DMS79 treated with DMSO at 0.1 percent for 48 hours (cell line): ENCODE measurements around the gene HOXD10.

Experiments
- DNase-seq: peaks from one replicate; lab custom pipeline; 2025; lab: John Stamatoyannopoulos, UW

The HOXD10 gene

GRCh38 chr2:176164611-176165369, 48.2 kb downstream of the HOXD10 start:
- no peak for DNase-seq

DNA sequence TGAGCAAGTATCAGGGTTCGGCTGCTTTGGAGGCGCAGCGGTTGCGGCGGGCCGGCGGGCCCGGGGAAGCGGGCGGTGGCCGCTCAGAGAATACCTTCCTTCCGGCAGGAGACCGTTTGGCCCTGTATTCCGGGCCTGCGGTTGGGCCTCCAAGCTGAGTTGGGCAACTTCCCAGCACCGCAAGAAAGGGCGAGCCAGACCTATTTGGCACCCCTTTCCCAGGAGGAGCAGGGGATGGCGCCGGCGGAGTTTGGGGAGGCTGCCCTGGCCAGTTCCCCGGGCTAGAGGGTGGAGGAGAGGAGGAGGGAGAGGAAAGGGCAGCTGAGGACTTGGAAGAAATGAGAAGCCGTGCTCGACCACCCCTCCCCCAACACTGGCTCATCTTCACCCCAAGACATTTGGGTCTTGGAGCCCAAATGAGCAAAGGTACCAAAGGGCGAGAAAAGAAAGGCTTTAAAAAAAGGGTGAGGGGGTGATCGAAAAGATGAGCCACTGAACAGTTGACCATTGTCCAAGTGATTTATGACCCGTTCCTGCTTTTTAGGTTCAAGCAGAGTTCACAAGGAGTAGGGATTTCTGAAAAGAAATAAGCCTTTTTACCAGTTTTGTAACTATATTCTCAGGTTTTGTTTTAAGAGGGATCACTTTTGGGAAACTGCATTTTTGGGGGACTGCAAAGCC, 48.9 kb downstream of the HOXD10 start:
- DNase-seq, result no peak

DNA sequence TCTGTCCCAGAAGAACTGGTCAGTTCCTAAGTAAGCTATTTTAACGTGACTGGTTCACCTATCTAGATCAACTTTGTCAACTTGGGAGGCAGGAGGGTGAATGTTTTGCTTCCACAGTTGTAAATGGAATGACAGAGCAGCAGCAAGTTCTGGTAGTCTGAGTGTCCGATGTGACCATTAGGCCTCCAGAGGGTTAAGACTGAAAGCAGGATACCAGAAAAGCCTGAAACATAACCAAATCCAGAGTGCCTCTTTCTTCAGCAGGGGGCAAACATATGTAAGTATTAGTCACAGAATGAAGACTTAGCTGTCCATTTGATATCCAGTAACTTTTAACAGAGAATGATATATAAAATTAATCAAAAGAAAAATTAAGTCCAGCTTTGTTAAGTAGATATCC, 49.7 kb downstream of the HOXD10 start:
- DNase-seq, result no peak

DNA sequence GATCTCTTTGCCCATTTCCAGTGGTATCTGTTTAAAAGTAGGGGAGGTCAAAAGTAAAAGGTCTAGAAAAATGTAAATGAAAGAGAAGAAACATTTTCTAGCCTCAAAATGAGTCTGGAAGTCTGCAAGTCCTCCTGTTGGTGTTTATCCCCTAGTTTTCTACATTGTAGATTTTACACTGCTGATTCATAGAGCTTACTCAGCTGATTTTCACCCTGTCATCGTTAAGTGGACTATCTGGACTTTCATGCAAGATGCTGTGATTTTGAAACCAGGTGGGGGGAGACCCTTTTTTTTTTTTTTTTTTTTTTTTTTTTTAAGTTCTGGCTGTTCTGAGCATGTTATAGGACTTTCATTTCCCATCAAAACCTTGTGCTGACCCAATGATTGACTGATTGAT, 50.8 kb downstream of the HOXD10 start:
- DNase-seq, result no peak

DNA sequence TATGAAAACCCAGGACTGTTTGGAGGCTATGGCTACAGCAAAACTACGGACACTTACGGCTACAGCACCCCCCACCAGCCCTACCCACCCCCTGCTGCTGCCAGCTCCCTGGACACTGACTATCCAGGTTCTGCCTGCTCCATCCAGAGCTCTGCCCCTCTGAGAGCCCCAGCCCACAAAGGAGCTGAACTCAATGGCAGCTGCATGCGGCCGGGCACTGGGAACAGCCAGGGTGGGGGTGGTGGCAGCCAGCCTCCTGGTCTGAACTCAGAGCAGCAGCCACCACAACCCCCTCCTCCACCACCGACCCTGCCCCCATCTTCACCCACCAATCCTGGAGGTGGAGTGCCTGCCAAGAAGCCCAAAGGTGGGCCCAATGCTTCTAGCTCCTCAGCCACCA, 52.6 kb downstream of the HOXD10 start:
- no peak for DNase-seq
